GM12892 (cell line): ENCODE results near the gene TRIM65.

Source experiments
- POLR2A ChIP-seq: IDR thresholded peaks from 2 replicates; pipeline ENCODE4 v1.6.1; 2011; ENCODE audit warnings: low read depth, low read length, control low read depth
- POLR2AphosphoS5 ChIP-seq: IDR thresholded peaks from 2 replicates; pipeline ENCODE4 v1.6.1; 2011; ENCODE audit warnings: low read depth, low read length, control low read depth
- TAF1 ChIP-seq: IDR thresholded peaks from 2 replicates; pipeline ENCODE4 v1.6.1; 2011; ENCODE audit warnings: low read depth, mild to moderate bottlenecking, control low read depth, low read length, borderline replicate concordance

DNA sequence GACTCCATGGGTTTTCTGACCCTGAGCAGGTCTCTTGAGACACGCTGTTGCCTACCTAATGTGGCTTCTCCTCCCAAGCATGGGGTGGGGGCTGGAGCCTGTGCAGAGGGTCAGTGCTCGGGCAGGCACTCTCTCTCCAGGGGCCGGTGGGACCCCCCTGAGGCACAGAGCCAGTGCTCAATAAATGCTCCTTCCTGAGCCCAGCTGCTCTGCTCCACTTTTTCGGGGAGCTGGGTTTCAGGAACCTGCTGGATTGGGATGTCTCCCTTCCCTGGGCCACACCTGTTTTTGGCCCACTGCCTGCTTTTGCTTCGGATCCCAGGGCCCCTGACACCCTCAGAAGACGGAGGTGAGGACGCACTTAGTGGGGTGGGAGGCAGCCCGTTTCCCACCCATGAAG, 1.3 kb upstream of the TRIM65 start:
- TF ChIP-seq POLR2A: no peak
- TF ChIP-seq POLR2AphosphoS5: no peak
- TF ChIP-seq TAF1: no peak
